Measurements from ENCODE around the gene GBF1.

GBF1 gene

DNA sequence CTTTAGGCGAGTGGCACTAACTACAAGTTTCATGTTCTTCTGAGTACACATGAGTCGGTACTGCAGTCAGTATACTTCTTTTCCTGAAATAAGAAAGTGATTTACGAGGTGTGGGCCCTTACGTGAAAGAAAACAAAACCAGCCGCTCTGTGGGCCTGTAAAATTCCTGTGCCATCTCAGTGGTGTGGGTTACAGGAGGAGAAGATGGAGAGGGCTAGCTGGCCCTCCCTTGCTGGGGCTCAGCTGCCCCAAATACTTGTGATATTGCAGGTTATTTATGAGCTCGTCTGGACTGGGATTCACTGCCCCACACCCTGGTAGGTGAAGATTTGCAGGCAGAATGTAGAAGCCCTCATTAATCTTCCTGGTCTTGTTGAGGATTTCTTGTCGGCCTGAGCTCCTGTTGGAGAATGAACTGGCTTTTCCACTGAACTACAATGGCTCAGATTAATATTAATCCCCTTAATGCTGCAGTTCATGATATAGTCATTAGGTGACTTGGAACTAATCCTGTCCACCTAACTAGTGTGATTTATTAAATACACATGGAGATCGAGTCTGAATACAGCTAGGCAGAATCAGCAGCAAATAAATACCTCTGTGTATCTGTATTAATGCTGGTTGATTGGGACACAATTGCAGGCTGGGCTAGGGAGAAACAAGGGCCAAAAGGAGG is 68.0 kb downstream of the GBF1 start:
- no peak overlapping the region for H3K9ac ChIP-seq
- no peak overlapping the region for H3K4me2 ChIP-seq
- no peak overlapping the region for H3K27ac ChIP-seq
- H3K79me2 ChIP-seq (ENCODE audit: insufficient read depth, low read depth), result no peaks in the 10 kb centered on the region; the same call in 1 of the 2 replicates
- peaks cover 4% of the 10 kb centered on the region for H3K4me1 ChIP-seq (ENCODE audit: low read depth, poor library complexity, severe bottlenecking)
- no peaks in the 10 kb centered on the region for H3K36me3 ChIP-seq (ENCODE audit: insufficient read depth)
- TF ChIP-seq, protein P1, sequence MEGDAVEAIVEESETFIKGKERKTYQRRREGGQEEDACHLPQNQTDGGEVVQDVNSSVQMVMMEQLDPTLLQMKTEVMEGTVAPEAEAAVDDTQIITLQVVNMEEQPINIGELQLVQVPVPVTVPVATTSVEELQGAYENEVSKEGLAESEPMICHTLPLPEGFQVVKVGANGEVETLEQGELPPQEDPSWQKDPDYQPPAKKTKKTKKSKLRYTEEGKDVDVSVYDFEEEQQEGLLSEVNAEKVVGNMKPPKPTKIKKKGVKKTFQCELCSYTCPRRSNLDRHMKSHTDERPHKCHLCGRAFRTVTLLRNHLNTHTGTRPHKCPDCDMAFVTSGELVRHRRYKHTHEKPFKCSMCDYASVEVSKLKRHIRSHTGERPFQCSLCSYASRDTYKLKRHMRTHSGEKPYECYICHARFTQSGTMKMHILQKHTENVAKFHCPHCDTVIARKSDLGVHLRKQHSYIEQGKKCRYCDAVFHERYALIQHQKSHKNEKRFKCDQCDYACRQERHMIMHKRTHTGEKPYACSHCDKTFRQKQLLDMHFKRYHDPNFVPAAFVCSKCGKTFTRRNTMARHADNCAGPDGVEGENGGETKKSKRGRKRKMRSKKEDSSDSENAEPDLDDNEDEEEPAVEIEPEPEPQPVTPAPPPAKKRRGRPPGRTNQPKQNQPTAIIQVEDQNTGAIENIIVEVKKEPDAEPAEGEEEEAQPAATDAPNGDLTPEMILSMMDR (conservative IDR thresholded peaks at IDR 0.05; ENCODE audit: low read depth, low read length), result no peak
- H2AFZ ChIP-seq (ENCODE audit: low read depth), result no peak overlapping the region
- no peaks in the 10 kb centered on the region for H3K27me3 ChIP-seq (ENCODE audit: insufficient read depth, low read depth)
- no peaks in the 10 kb centered on the region; the same call in 1 of the 2 replicates for H4K20me1 ChIP-seq (ENCODE audit: insufficient read depth)
- H3K4me3 ChIP-seq (IDR thresholded peaks at IDR 0.05; ENCODE audit: insufficient read depth, low read depth, low read length), result no peak overlapping the region

DNA sequence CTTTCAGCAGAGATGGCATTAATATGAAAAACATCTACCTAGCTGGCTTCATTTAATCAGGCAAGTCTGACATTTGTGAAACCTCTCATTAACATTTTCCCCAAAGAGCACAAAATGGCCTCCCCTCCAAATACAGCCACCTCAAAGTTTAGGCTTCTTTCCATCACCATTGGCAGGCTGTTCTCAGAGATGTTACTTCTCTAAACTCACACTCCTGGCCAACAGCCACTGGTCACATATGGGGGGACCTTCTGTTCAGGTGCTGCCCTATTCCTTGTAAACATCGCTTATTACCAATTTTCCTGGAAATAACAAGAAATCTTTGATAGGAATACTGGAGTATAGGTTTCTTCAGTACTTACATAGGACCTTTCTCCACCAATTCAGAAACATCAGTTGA is 69.5 kb downstream of the GBF1 start:
- no peaks in the 10 kb centered on the region; the same call in 1 of the 2 replicates for H4K20me1 ChIP-seq (ENCODE audit: insufficient read depth)
- no peaks in the 10 kb centered on the region for H3K27me3 ChIP-seq (ENCODE audit: insufficient read depth, low read depth)
- no peak overlapping the region for H3K27ac ChIP-seq
- H3K4me3 ChIP-seq (IDR thresholded peaks at IDR 0.05; ENCODE audit: insufficient read depth, low read depth, low read length), result no peak overlapping the region
- H3K4me2 ChIP-seq, result no peak overlapping the region
- no peak overlapping the region for H2AFZ ChIP-seq (ENCODE audit: low read depth)
- TF ChIP-seq, protein P1 (conservative IDR thresholded peaks at IDR 0.05; ENCODE audit: low read depth, low read length), result no peak
- H3K36me3 ChIP-seq (ENCODE audit: insufficient read depth), result no peaks in the 10 kb centered on the region
- peaks cover 12% of the 10 kb centered on the region for H3K4me1 ChIP-seq (ENCODE audit: low read depth, poor library complexity, severe bottlenecking)
- H3K9ac ChIP-seq, result no peak overlapping the region
- H3K79me2 ChIP-seq (ENCODE audit: insufficient read depth, low read depth), result no peaks in the 10 kb centered on the region; the same call in 1 of the 2 replicates

DNA sequence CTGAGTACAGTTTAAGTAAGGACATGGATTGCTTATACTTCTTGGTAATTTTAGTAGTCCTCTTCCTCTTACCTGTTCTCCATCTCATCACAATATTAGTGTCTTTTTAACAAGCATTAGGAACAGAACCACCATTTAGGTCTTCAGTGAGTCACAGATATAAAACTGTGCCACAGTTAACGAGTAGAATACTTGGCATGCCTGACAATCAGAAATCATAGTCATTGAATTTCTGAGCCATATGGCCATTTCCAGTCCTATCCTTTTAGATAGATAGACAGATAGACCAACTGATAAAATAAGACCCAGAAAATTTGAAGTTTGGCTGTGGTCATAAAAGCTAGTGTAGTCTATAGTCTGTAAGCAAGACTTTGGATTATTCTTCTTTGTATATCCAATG is 71.1 kb downstream of the GBF1 start:
- TF ChIP-seq, protein P1 (conservative IDR thresholded peaks at IDR 0.05; ENCODE audit: low read depth, low read length), result no peak
- H4K20me1 ChIP-seq (ENCODE audit: insufficient read depth), result no peaks in the 10 kb centered on the region; the same call in 1 of the 2 replicates
- H3K9ac ChIP-seq, result no peak overlapping the region
- H3K4me3 ChIP-seq (IDR thresholded peaks at IDR 0.05; ENCODE audit: insufficient read depth, low read depth, low read length), result no peak overlapping the region
- H2AFZ ChIP-seq (ENCODE audit: low read depth), result no peak overlapping the region
- H3K4me1 ChIP-seq (ENCODE audit: low read depth, poor library complexity, severe bottlenecking), result peaks cover 18% of the 10 kb centered on the region
- H3K79me2 ChIP-seq (ENCODE audit: insufficient read depth, low read depth), result peaks cover 5% of the 10 kb centered on the region; the same call in 1 of the 2 replicates
- H3K36me3 ChIP-seq (ENCODE audit: insufficient read depth), result no peaks in the 10 kb centered on the region
- H3K27ac ChIP-seq, result no peak overlapping the region
- H3K27me3 ChIP-seq (ENCODE audit: insufficient read depth, low read depth), result no peaks in the 10 kb centered on the region
- no peak overlapping the region for H3K4me2 ChIP-seq

DNA sequence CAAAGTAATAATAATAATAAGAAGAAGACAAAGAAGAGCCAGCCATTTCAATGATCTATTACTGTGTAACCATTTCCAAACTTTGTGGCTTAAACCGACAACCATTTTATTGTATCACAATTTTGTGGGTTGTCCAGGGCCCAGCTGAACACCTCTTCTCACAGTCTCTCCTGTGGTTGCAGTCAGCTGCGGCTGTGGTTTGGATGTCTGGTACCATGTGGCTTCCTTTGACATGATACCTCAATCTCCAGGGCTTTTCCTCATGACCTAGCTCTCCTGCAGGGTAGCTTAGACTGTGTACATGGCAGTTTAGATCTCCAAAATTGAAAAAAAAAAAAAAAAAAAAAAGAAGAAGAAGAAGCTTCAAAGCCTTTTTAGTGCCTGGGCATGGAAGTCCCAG is 77.6 kb downstream of the GBF1 start:
- Histone ChIP-seq H2AFZ (ENCODE audit: low read depth) (no peak overlapping the region), H3K36me3 (ENCODE audit: insufficient read depth) (no peaks in the 10 kb centered on the region), H4K20me1 (ENCODE audit: insufficient read depth) (peaks cover under 1% of the 10 kb centered on the region; the same call in 1 of the 2 replicates), H3K27me3 (ENCODE audit: insufficient read depth, low read depth) (no peaks in the 10 kb centered on the region), H3K79me2 (ENCODE audit: insufficient read depth, low read depth) (peaks cover 44% of the 10 kb centered on the region), H3K9ac (no peak overlapping the region), H3K4me3 (IDR thresholded peaks at IDR 0.05; ENCODE audit: insufficient read depth, low read depth, low read length) (no peak overlapping the region), H3K27ac (peak overlapping the region; percentile 14; the same call in 1 of the 2 replicates), H3K4me2 (peak overlapping the region; percentile 38; the same call in 1 of the 2 replicates), H3K4me1 (ENCODE audit: low read depth, poor library complexity, severe bottlenecking) (peaks cover 41% of the 10 kb centered on the region)
- TF ChIP-seq, protein P1 (conservative IDR thresholded peaks at IDR 0.05; ENCODE audit: low read depth, low read length), result no peak

Measured in KMS-11 (cell line).